Fibroblast of villous mesenchyme (primary cell): ENCODE results near the gene CDKN2AIPNL. TPM values are rescaled to one million over a fixed set of nuclear protein-coding genes. Genes with fewer than 3 reads are reported as not detected.
"Not testable (repeated sequence)": the region's sequence is repeated elsewhere in the genome, so short reads cannot be mapped to it uniquely, and the experiment has no call there.

Experiments
- DNase-seq: peaks from one replicate; pipeline ENCODE4 v3.0.0-alpha.2; 2010; ENCODE audit warnings: low read depth
- H3K4me3 ChIP-seq: 2 replicates; pipeline ENCODE4 v1.5.1; 2011; ENCODE audit warnings: low read depth, mild to moderate bottlenecking, low read length
- total RNA-seq: library from RNA; depleted of rRNA; stranded (reverse); fragments of >200 nt; gene quantifications from 2 replicates; pipeline ENCODE4 v1.2.3, GENCODE V29; 2012
- TF ChIP-seq, protein P1 (sequence below): IDR thresholded peaks from 2 replicates; pipeline ENCODE4 v1.5.1; 2012; ENCODE audit warnings: low read depth, mild to moderate bottlenecking, low read length; ENCODE audit not compliant: insufficient read depth

The CDKN2AIPNL gene
- total RNA-seq, 1 donor, result 30.7 TPM

DNA sequence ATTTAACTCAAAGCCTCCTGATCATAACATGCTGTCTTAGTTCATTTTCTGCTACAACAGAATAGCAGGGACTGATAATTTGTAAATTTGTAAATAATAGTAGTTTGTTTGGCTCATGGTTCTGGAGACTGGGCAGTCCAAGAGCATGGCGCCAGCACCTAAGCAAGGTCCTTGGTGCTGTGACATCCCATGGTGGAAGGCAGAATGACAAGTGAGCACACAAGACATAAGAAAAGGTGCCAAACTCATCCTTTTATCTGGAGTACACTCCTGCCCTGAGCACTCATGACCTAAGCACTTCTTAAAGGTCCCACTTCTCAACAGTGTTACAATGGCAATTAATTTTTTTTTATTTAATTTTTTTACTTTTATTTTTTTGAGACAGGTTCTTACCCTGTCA lies 24.2 kb downstream of the CDKN2AIPNL start:
- TF ChIP-seq, protein P1, sequence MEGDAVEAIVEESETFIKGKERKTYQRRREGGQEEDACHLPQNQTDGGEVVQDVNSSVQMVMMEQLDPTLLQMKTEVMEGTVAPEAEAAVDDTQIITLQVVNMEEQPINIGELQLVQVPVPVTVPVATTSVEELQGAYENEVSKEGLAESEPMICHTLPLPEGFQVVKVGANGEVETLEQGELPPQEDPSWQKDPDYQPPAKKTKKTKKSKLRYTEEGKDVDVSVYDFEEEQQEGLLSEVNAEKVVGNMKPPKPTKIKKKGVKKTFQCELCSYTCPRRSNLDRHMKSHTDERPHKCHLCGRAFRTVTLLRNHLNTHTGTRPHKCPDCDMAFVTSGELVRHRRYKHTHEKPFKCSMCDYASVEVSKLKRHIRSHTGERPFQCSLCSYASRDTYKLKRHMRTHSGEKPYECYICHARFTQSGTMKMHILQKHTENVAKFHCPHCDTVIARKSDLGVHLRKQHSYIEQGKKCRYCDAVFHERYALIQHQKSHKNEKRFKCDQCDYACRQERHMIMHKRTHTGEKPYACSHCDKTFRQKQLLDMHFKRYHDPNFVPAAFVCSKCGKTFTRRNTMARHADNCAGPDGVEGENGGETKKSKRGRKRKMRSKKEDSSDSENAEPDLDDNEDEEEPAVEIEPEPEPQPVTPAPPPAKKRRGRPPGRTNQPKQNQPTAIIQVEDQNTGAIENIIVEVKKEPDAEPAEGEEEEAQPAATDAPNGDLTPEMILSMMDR, result no peak
- H3K4me3 ChIP-seq, result no peak overlapping the region
- no peak for DNase-seq

DNA sequence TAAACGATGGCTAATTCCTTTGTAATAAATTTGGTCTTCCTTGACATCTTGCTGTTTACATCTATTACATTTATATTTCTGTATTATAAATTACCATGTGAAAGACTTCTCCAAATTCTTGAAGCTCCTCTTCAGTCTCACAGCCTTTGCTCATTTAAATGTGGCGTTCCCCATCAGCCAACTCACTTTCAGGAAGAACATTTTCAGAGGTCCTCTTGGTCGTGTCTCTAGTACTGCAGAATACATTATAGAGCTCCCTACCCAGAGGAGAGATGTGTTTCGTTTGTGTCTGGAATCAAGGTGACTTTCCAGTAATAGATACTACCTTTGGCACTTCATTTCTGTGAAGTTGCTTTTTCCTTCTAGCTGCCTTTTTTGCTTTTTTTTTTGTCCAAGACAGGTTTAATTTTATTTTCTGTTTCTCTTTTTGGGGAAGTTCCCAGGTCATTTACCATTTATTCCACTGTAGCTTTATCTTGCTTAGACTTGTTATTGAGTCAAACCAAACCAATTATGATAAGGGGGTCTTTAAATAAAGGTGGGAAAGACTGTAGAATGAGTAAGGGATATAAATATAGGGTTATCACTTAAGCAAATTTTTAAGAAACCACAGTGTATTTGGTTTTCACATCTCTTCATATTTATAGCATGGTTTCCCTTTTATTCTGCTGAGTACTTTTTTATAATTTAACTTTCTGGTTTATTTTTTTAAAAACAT lies 27.5 kb downstream of the CDKN2AIPNL start:
- TF ChIP-seq, protein P1, result no peak
- no peak overlapping the region for H3K4me3 ChIP-seq
- DNase-seq, result no peak

DNA sequence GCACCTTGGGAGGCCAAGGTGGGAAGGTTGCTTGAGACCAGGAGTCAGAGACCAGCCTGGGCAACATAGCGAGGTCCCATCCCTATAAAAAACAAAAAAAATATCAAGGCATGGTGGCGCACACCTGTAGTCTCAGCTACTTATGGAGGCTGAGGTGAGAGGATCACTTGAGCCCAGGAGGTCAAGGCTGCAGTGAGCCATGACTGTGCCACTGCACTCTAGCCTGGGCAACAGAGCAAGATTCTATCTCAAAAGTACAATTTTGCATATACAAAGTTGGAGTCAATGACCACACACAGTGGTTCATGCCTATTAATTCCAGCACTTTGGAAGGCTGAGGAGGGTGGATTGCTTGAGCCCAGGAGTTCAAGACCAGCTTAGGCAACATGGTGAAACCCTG lies 29.5 kb downstream of the CDKN2AIPNL start:
- not testable (repeated sequence) for DNase-seq, H3K4me3 ChIP-seq

DNA sequence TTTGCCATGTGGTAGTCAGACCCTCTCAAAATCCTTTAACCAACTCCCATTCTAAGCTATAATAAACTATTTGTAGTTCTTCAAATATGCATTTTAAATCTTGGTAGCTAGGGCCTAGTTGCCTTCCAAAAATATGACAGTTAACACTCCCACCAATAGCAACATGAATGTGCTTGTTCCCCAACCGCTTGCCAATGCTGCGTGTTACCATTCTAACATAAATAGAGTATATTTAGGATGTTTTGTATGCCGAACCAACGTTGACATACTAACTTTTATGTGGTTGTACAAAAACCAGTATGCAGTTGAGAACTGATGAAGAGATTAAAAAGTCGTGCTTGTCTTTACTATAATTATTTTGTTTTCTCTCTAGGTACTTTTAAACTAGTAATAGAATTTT lies 31.3 kb downstream of the CDKN2AIPNL start:
- TF ChIP-seq, protein P1, result no peak
- no peak for DNase-seq
- H3K4me3 ChIP-seq, result no peak overlapping the region

DNA sequence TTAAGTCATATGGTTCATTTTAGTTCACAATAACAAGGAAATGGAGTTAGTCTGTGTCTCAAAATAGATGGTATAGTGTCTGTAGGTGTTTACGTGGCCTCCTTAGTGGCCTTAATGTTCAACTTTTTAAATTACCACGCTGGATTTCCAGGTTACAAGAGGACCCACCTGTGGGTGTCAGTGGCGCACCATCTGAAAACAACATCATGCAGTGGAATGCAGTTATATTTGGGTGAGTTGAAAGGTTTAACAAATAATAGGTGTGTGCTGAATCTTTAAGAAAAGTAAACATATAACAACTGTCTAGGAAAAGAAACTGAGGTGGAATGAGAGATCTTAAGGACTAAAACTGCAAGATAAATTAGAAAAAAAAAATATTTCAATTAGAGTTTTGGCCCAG lies 37.4 kb downstream of the CDKN2AIPNL start:
- no peak for DNase-seq
- TF ChIP-seq, protein P1, result no peak
- no peak overlapping the region for H3K4me3 ChIP-seq

DNA sequence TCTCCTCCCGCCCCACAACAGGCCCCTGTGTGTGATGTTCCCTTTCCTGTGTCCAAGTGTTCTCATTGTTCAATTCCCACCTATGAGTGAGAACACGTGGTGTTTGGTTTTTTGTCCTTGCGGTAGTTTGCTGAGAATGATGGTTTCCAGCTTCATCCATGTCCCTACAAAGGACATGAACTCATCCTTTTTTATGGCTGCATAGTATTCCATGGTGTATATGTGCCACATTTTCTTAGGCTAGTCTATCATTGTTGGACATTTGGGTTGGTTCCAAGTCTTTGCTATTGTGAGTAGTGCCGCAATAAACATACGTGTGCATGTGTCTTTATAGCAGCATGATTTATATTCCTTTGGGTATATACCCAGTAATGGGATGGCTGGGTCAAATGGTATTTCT lies 38.0 kb downstream of the CDKN2AIPNL start:
- H3K4me3 ChIP-seq, DNase-seq: not testable (repeated sequence)

DNA sequence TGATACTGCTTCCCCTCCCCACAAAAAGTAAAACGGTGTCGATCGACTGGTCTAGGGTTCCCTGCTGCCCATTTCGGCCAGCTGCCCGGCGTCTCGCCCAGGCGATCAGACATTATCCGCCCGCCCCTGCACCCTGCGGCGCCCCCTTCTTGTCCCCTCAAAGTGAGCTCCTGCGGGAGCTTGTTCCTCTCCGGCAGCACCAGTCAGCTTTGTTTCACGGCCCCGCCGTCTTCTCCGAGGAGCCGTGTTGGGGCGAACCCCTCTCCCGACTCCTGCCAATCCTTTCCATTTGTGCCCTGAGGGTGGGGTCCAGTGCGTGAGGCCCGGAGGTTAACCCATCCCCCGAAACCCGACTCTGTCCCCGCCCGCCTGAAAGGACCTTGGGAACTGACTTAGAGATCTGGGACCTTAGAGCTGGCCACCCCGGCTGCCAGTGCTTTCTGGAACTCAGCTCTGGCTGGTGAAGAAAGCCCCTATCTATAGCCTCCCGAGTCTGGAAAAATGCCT lies 39.8 kb downstream of the CDKN2AIPNL start:
- peak overlapping the region; percentile 99 for H3K4me3 ChIP-seq
- DNase-seq, result peak; percentile 57
- TF ChIP-seq, protein P1, result no peak
